Ishikawa (cell line): ENCODE data around the gene FNDC1.

ENCODE experiments used
- CEBPB ChIP-seq: IDR thresholded peaks from 2 replicates; pipeline ENCODE4 v1.6.1; 2012
- CREB1 ChIP-seq: IDR thresholded peaks from 2 replicates; pipeline ENCODE4 v1.6.1; 2012; ENCODE audit warnings: low read depth
- EGR1 ChIP-seq: IDR thresholded peaks from 2 replicates; pipeline ENCODE4 v1.6.1; 2012
- EP300 ChIP-seq: IDR thresholded peaks from 2 replicates; pipeline ENCODE4 v1.6.1; 2012; ENCODE audit warnings: borderline replicate concordance
- FOXM1 ChIP-seq: IDR thresholded peaks from 2 replicates; pipeline ENCODE4 v1.6.1; 2012; ENCODE audit warnings: low read depth, borderline replicate concordance
- NFIC ChIP-seq: IDR thresholded peaks from 2 replicates; pipeline ENCODE4 v1.6.1; 2012
- RAD21 ChIP-seq: IDR thresholded peaks from 2 replicates; pipeline ENCODE4 v1.6.1; 2012; ENCODE audit warnings: low read depth
- TAF1 ChIP-seq: IDR thresholded peaks from 2 replicates; pipeline ENCODE4 v1.6.1; 2012; ENCODE audit warnings: low read depth, mild to moderate bottlenecking
- TCF12 ChIP-seq: IDR thresholded peaks from 2 replicates; pipeline ENCODE4 v1.6.1; 2012; ENCODE audit warnings: low read depth
- TEAD4 ChIP-seq: IDR thresholded peaks from 2 replicates; pipeline ENCODE4 v1.6.1; 2012
- USF1 ChIP-seq: IDR thresholded peaks from 2 replicates; pipeline ENCODE4 v1.6.1; 2012
- YY1 ChIP-seq: IDR thresholded peaks from 2 replicates; pipeline ENCODE4 v1.6.1; 2012; ENCODE audit warnings: low read depth
- ZBTB7A ChIP-seq: IDR thresholded peaks from 2 replicates; pipeline ENCODE4 v1.6.1; 2012; ENCODE audit warnings: low read depth
- TF ChIP-seq, protein P1 (sequence below): IDR thresholded peaks from 2 replicates; pipeline ENCODE4 v1.6.1; 2012; ENCODE audit warnings: low read depth, mild to moderate bottlenecking
- TF ChIP-seq, protein P2 (sequence below): IDR thresholded peaks from 2 replicates; pipeline ENCODE4 v1.6.1; 2012

The FNDC1 gene

GRCh38 chr6:159125014-159125609 lies 44.1 kb upstream of the FNDC1 start:
- TF ChIP-seq EP300 (no peak), ZBTB7A (no peak), EGR1 (no peak), USF1 (no peak), FOXM1 (no peak), NFIC (no peak), CREB1 (no peak), RAD21 (no peak), TAF1 (no peak), TEAD4 (no peak), YY1 (no peak), CEBPB (no peak), TCF12 (no peak)
- TF ChIP-seq, protein P1, sequence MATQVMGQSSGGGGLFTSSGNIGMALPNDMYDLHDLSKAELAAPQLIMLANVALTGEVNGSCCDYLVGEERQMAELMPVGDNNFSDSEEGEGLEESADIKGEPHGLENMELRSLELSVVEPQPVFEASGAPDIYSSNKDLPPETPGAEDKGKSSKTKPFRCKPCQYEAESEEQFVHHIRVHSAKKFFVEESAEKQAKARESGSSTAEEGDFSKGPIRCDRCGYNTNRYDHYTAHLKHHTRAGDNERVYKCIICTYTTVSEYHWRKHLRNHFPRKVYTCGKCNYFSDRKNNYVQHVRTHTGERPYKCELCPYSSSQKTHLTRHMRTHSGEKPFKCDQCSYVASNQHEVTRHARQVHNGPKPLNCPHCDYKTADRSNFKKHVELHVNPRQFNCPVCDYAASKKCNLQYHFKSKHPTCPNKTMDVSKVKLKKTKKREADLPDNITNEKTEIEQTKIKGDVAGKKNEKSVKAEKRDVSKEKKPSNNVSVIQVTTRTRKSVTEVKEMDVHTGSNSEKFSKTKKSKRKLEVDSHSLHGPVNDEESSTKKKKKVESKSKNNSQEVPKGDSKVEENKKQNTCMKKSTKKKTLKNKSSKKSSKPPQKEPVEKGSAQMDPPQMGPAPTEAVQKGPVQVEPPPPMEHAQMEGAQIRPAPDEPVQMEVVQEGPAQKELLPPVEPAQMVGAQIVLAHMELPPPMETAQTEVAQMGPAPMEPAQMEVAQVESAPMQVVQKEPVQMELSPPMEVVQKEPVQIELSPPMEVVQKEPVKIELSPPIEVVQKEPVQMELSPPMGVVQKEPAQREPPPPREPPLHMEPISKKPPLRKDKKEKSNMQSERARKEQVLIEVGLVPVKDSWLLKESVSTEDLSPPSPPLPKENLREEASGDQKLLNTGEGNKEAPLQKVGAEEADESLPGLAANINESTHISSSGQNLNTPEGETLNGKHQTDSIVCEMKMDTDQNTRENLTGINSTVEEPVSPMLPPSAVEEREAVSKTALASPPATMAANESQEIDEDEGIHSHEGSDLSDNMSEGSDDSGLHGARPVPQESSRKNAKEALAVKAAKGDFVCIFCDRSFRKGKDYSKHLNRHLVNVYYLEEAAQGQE, result no peak
- TF ChIP-seq, protein P2, sequence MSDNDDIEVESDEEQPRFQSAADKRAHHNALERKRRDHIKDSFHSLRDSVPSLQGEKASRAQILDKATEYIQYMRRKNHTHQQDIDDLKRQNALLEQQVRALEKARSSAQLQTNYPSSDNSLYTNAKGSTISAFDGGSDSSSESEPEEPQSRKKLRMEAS, result no peak

- no peak for TF ChIP-seq EGR1
- no peak for TF ChIP-seq YY1
- TF ChIP-seq CEBPB, result no peak
- TF ChIP-seq RAD21, result no peak
- TF ChIP-seq TEAD4, result no peak
- no peak for TF ChIP-seq USF1
- no peak for TF ChIP-seq CREB1
- TF ChIP-seq, protein P1, result no peak
- TF ChIP-seq ZBTB7A, result no peak
- TF ChIP-seq, protein P2, result no peak
- TF ChIP-seq EP300, result no peak
- no peak for TF ChIP-seq TAF1
- TF ChIP-seq NFIC, result no peak
- no peak for TF ChIP-seq FOXM1
- TF ChIP-seq TCF12, result no peak
These were observed 43.2 kb upstream of the FNDC1 start for GRCh38 chr6:159125951-159126352.

DNA sequence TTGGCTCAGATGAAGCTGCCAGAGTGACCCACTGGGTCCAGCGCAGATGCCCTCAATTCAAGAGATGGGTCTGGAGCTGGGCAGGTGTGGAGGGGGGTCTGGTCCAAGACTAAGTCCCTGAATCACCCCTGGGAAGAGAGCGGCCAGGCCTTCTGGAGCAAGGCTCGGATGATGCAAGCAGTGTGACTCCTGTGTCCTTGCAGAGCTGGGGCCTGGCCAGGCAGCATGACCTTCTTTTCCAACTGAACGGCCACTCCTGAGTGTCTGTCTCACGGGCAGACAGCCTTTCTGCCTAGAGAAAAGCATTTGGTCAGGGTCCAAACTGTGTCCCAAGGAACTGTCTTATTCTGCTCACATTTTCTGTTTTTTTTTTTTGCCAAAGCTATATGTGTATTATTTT lies 42.6 kb upstream of the FNDC1 start:
- TF ChIP-seq TCF12 (no peak), EGR1 (no peak), USF1 (no peak), EP300 (no peak), YY1 (no peak), FOXM1 (no peak), TAF1 (no peak)
- TF ChIP-seq, protein P2, result no peak

DNA sequence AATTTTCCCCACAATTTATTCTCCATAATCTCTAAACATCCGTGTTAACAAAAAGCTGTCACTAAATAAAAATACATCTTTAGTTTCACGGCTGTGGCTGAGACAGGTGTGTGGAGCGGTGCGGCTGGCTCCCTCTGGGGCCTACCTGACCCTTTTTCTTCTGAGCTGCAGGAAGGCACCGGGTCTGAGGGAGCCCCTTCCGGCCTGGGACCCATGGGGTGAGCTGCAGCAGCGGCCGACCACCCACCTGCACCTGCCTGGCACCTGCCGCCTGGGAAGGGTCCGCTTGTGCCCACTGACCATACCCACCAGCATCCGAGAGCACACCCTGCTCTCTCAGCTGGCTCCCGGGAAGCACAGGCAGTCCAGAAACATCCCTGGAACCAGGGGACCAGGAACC lies 41.5 kb upstream of the FNDC1 start:
- TF ChIP-seq EP300, result no peak
- TF ChIP-seq TCF12, result no peak
- no peak for TF ChIP-seq CEBPB
- TF ChIP-seq RAD21, result no peak
- TF ChIP-seq ZBTB7A, result no peak

DNA sequence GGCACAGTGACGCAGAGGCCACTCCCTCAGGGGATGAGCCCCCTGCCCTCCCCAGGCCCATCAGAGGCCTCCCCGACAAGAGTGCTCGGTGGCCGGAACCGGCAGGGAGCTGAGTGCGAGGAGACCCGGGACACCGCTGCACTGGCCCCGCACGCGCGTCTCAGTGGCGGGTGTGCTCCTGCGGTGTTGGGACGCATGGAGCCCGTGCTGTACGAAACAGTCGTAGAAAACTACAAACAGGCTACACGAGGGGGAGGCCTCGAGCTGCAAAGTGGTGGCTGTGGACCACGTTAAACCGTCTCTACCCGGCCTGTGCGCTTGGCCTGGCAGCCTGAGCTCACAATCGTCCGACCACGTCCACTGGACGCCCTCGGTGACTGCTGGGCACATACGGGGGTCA lies 40.2 kb upstream of the FNDC1 start:
- TF ChIP-seq NFIC (no peak), USF1 (no peak), YY1 (no peak), EP300 (no peak), CEBPB (no peak)
